ENCODE data around the gene MLLT1.

Gene MLLT1

GRCh38 chr19:6279931-6280591 is at the start of gene MLLT1:
Gene MLLT1 (minus strand): TSS chr19:6279975. CDS start chr19:6279784, 191 bp downstream.
- peak; percentile 54 for TF ChIP-seq CTCF (IDR thresholded peaks at IDR 0.05; ENCODE audit: low read depth, low read length)
- no peak for TF ChIP-seq EZH2phosphoT487 (IDR thresholded peaks at IDR 0.05; ENCODE audit: low read depth)
- Histone ChIP-seq H4K20me1 (ENCODE audit: insufficient read depth, low read length) (peaks cover 37% of the 10 kb centered on the region), H3K9me3 (ENCODE audit: insufficient read depth, low read length) (peaks cover 3% of the 10 kb centered on the region; the same call in 1 of the 2 replicates), H3K27ac (ENCODE audit: low read length) (peak within 1 kb of the TSS; percentile 26), H3K9ac (ENCODE audit: low read length) (peak within 1 kb of the TSS; percentile 92), H3K36me3 (replicated peaks; ENCODE audit: low read depth, low read length) (peaks cover 12% of the 10 kb centered on the region), H3K79me2 (ENCODE audit: low read length) (peaks cover 44% of the 10 kb centered on the region), H3K4me3 (ENCODE audit: low read length) (peak within 1 kb of the TSS; percentile 84), H3K4me2 (ENCODE audit: low read length) (peak within 1 kb of the TSS; percentile 87), H3K4me1 (ENCODE audit: low read length) (peaks cover 20% of the 10 kb centered on the region), H2AFZ (ENCODE audit: low read depth, low read length) (0 out of 2 replicates have a peak within 1 kb of the TSS, but pooled peaks have one; percentile 6), H3K27me3 (ENCODE audit: low read depth, low read length) (no peaks in the 10 kb centered on the region)

GRCh38 chr19:6326815-6327214 is 47.0 kb upstream of the MLLT1 start:
- Histone ChIP-seq H3K9me3 (ENCODE audit: insufficient read depth, low read length) (no peaks in the 10 kb centered on the region), H3K27me3 (ENCODE audit: low read depth, low read length) (peaks cover 3% of the 10 kb centered on the region), H3K9ac (ENCODE audit: low read length) (no peak overlapping the region), H3K27ac (ENCODE audit: low read length) (no peak overlapping the region), H3K4me1 (ENCODE audit: low read length) (no peaks in the 10 kb centered on the region), H2AFZ (ENCODE audit: low read depth, low read length) (no peak overlapping the region), H3K36me3 (replicated peaks; ENCODE audit: low read depth, low read length) (no peaks in the 10 kb centered on the region), H3K4me3 (ENCODE audit: low read length) (no peak overlapping the region), H3K4me2 (ENCODE audit: low read length) (no peak overlapping the region), H3K79me2 (ENCODE audit: low read length) (no peaks in the 10 kb centered on the region), H4K20me1 (ENCODE audit: insufficient read depth, low read length) (no peaks in the 10 kb centered on the region)
- TF ChIP-seq EZH2phosphoT487 (IDR thresholded peaks at IDR 0.05; ENCODE audit: low read depth) (no peak), CTCF (IDR thresholded peaks at IDR 0.05; ENCODE audit: low read depth, low read length) (no peak)

- Histone ChIP-seq H3K36me3 (replicated peaks; ENCODE audit: low read depth, low read length) (no peaks in the 10 kb centered on the region), H3K79me2 (ENCODE audit: low read length) (no peaks in the 10 kb centered on the region), H3K9me3 (ENCODE audit: insufficient read depth, low read length) (no peaks in the 10 kb centered on the region), H4K20me1 (ENCODE audit: insufficient read depth, low read length) (no peaks in the 10 kb centered on the region), H3K27ac (ENCODE audit: low read length) (no peak overlapping the region), H3K9ac (ENCODE audit: low read length) (no peak overlapping the region), H3K27me3 (ENCODE audit: low read depth, low read length) (peaks cover 10% of the 10 kb centered on the region), H3K4me2 (ENCODE audit: low read length) (no peak overlapping the region), H3K4me3 (ENCODE audit: low read length) (no peak overlapping the region), H3K4me1 (ENCODE audit: low read length) (no peaks in the 10 kb centered on the region), H2AFZ (ENCODE audit: low read depth, low read length) (no peak overlapping the region)
- no peak for TF ChIP-seq EZH2phosphoT487 (IDR thresholded peaks at IDR 0.05; ENCODE audit: low read depth)
Measured at GRCh38 chr19:6325614-6326013, 45.8 kb upstream of the MLLT1 start.

GRCh38 chr19:6324757-6325156 is 45.0 kb upstream of the MLLT1 start:
- no peaks in the 10 kb centered on the region for H3K9me3 ChIP-seq (ENCODE audit: insufficient read depth, low read length)
- peaks cover 12% of the 10 kb centered on the region for H3K27me3 ChIP-seq (ENCODE audit: low read depth, low read length)
- H3K79me2 ChIP-seq (ENCODE audit: low read length) = no peaks in the 10 kb centered on the region
- no peak overlapping the region for H3K27ac ChIP-seq (ENCODE audit: low read length)
- no peak overlapping the region for H2AFZ ChIP-seq (ENCODE audit: low read depth, low read length)
- H3K36me3 ChIP-seq (replicated peaks; ENCODE audit: low read depth, low read length) = no peaks in the 10 kb centered on the region
- H4K20me1 ChIP-seq (ENCODE audit: insufficient read depth, low read length) = no peaks in the 10 kb centered on the region
- no peak overlapping the region for H3K9ac ChIP-seq (ENCODE audit: low read length)
- H3K4me3 ChIP-seq (ENCODE audit: low read length) = no peak overlapping the region
- no peak for TF ChIP-seq CTCF (IDR thresholded peaks at IDR 0.05; ENCODE audit: low read depth, low read length)
- TF ChIP-seq EZH2phosphoT487 (IDR thresholded peaks at IDR 0.05; ENCODE audit: low read depth) = no peak
- no peak overlapping the region for H3K4me2 ChIP-seq (ENCODE audit: low read length)
- no peaks in the 10 kb centered on the region for H3K4me1 ChIP-seq (ENCODE audit: low read length)
